ENCODE results near the gene DYNC1LI1. TPM values are rescaled to one million over a fixed set of nuclear protein-coding genes. Genes with fewer than 3 reads are reported as not detected.

The DYNC1LI1 gene
- total and polyA plus RNA-seq, 2 of the 4 experiments (the other 2 are of a cell fraction) = 25.2 to 30.8 TPM

DNA sequence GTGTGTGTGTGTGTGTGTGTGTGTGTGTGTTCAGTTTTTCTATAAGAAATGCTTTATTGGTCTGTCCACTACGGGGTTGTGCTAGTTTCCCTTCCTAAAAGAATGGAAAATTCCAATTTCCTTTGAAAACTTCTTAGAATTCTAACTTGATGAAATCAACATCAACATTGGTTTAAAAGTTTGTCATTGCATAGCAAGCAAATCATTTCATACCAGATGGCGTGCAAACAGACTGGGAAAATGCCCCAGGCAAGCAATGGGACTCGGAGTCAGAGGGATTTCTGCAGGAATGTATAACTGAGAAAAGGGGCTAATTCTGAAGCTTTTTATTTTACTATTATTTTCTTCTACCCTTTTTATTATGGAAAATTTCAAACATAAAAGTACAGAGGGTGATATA, 13.1 kb upstream of the DYNC1LI1 start:
- H3K79me1 ChIP-seq (ENCODE audit: low read depth in 1 of 2, low read length in 2 of 2) = no peaks in the 10 kb centered on the region
- no peak overlapping the region for H2BK15ac ChIP-seq (ENCODE audit: low read depth, low read length)
- H2AFZ ChIP-seq (replicated peaks; ENCODE audit: low read length, poor library complexity) = no peak overlapping the region
- H2BK20ac ChIP-seq (ENCODE audit: low read depth, low read length) = no peak overlapping the region
- H3K4me1 ChIP-seq (ENCODE audit: control insufficient read depth, insufficient read depth, low read length) = no peaks in the 10 kb centered on the region
- H4K5ac ChIP-seq (ENCODE audit: low read depth, low read length) = no peak overlapping the region
- no TSS peak for BruUV-seq (replicated peaks)
- no peak overlapping the region for H4K91ac ChIP-seq (ENCODE audit: insufficient read depth, low read depth, low read length)
- no peak overlapping the region for H2BK5ac ChIP-seq (ENCODE audit: low read depth, low read length, poor library complexity, severe bottlenecking)
- H3K27ac ChIP-seq (ENCODE audit: insufficient read depth, low read length) = no peak overlapping the region
- no peaks in the 10 kb centered on the region for H3K36me3 ChIP-seq (ENCODE audit: control insufficient read depth, insufficient read depth, low read length)
- intact Hi-C loops (cut with micrococcal nuclease) (no loop called here), dilution Hi-C loops (cut with HindIII; ENCODE audit: low sequenced_read_pairs, unreplicated experiment) (no loop called here), in situ Hi-C loops (cut with MboI; ENCODE audit: low sequenced_read_pairs) (no loop called here)
- H3K23ac ChIP-seq (ENCODE audit: low read depth, low read length) = no peak overlapping the region
- TF ChIP-seq CHD1 (IDR thresholded peaks at IDR 0.05; ENCODE audit: low read depth, low read length) = no peak
- TF ChIP-seq MAZ (IDR thresholded peaks at IDR 0.05; ENCODE audit: borderline replicate concordance, low read depth, low read length) = no peak
- TF ChIP-seq CEBPB (IDR thresholded peaks at IDR 0.05; ENCODE audit: low read depth, low read length) = no peak
- TF ChIP-seq ELK1 (IDR thresholded peaks at IDR 0.05; ENCODE audit: borderline replicate concordance, low read depth, low read length) = no peak
- TF ChIP-seq FOS (IDR thresholded peaks at IDR 0.05; ENCODE audit: low read depth, low read length) = no peak
- no peak for TF ChIP-seq NFE2L2 (IDR thresholded peaks at IDR 0.05; ENCODE audit: low read depth, low read length)
- no peak for TF ChIP-seq BHLHE40 (IDR thresholded peaks at IDR 0.05; ENCODE audit: low read depth, low read length)
- no peak for TF ChIP-seq RAD21 (IDR thresholded peaks at IDR 0.05; ENCODE audit: low read length)
- TF ChIP-seq, protein P1, sequence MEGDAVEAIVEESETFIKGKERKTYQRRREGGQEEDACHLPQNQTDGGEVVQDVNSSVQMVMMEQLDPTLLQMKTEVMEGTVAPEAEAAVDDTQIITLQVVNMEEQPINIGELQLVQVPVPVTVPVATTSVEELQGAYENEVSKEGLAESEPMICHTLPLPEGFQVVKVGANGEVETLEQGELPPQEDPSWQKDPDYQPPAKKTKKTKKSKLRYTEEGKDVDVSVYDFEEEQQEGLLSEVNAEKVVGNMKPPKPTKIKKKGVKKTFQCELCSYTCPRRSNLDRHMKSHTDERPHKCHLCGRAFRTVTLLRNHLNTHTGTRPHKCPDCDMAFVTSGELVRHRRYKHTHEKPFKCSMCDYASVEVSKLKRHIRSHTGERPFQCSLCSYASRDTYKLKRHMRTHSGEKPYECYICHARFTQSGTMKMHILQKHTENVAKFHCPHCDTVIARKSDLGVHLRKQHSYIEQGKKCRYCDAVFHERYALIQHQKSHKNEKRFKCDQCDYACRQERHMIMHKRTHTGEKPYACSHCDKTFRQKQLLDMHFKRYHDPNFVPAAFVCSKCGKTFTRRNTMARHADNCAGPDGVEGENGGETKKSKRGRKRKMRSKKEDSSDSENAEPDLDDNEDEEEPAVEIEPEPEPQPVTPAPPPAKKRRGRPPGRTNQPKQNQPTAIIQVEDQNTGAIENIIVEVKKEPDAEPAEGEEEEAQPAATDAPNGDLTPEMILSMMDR (conservative IDR thresholded peaks at IDR 0.05; ENCODE audit: low read depth, low read length) = no peak
- no peak for TF ChIP-seq MXI1 (IDR thresholded peaks at IDR 0.05; ENCODE audit: borderline replicate concordance, low read depth, low read length)
- no peak for TF ChIP-seq MAFK (IDR thresholded peaks at IDR 0.05; ENCODE audit: low read depth, low read length)
- no peak for TF ChIP-seq USF2 (IDR thresholded peaks at IDR 0.05; ENCODE audit: low read depth, low read length)
- WGBS, 2 experiments (ENCODE audit: extremely low coverage in 2 of 2, insufficient read length in 1 of 2) = no CpG with 5 or more reads among the region's 3 CpGs
- ChIA-PET POLR2A (ENCODE audit: unreplicated experiment) (no interaction called here), CTCF (interaction anchor here (0.6 kb wide), 1 partner anchor 35 kb away, joined by 3 read pairs; no protein-coding TSS in a partner anchor)
- H3K9ac ChIP-seq (ENCODE audit: low read depth, low read length) = no peak overlapping the region
- no peak overlapping the region for H4K8ac ChIP-seq (ENCODE audit: low read depth in 2 of 2, low read length in 2 of 2)
- ATAC-seq (ENCODE audit: low read depth) (peak; percentile 80), DNase-seq (peak; percentile 66)
- H3K27me3 ChIP-seq (ENCODE audit: control insufficient read depth, insufficient read depth, low read length) = no peaks in the 10 kb centered on the region; the same call in 1 of the 2 replicates
- no peak overlapping the region for H3K18ac ChIP-seq (ENCODE audit: low read depth, low read length)
- no peaks in the 10 kb centered on the region for H3K9me3 ChIP-seq (ENCODE audit: control insufficient read depth, insufficient read depth, low read length)
- no peak overlapping the region for H3K56ac ChIP-seq (ENCODE audit: extremely low read depth, insufficient read depth, low read length)
- H3K14ac ChIP-seq (replicated peaks; ENCODE audit: low read depth, low read length) = no peak overlapping the region
- no peak overlapping the region for H3K4me2 ChIP-seq (ENCODE audit: low read depth, low read length)
- 0 out of 2 replicates have a peak overlapping the region, but pooled peaks have one; percentile 33 for H2BK120ac ChIP-seq (ENCODE audit: low read depth, low read length)
- no peaks in the 10 kb centered on the region for H4K20me1 ChIP-seq (ENCODE audit: insufficient read depth, low read length)
- H2AK9ac ChIP-seq (replicated peaks; ENCODE audit: low read depth, low read length, poor library complexity) = no peak overlapping the region
- H3K9me1 ChIP-seq (ENCODE audit: insufficient read depth, low read length) = no peaks in the 10 kb centered on the region
- no peak overlapping the region for H3K4ac ChIP-seq (ENCODE audit: low read depth, low read length)
- H3K4me3 ChIP-seq (ENCODE audit: insufficient read depth, low read depth, low read length) = no peak overlapping the region
- no peak overlapping the region for H2AK5ac ChIP-seq (ENCODE audit: low read depth, low read length)

Data from IMR-90 (cell line).